NCI-H1694 (cell line): Measurements from ENCODE around the gene PPID.
"Not testable (repeated sequence)": the region's sequence is repeated elsewhere in the genome, so short reads cannot be mapped to it uniquely, and the experiment has no call there.

ENCODE experiments used
- DNase-seq: peaks from one replicate; lab custom pipeline; 2025; lab: John Stamatoyannopoulos, UW

The PPID gene

DNA sequence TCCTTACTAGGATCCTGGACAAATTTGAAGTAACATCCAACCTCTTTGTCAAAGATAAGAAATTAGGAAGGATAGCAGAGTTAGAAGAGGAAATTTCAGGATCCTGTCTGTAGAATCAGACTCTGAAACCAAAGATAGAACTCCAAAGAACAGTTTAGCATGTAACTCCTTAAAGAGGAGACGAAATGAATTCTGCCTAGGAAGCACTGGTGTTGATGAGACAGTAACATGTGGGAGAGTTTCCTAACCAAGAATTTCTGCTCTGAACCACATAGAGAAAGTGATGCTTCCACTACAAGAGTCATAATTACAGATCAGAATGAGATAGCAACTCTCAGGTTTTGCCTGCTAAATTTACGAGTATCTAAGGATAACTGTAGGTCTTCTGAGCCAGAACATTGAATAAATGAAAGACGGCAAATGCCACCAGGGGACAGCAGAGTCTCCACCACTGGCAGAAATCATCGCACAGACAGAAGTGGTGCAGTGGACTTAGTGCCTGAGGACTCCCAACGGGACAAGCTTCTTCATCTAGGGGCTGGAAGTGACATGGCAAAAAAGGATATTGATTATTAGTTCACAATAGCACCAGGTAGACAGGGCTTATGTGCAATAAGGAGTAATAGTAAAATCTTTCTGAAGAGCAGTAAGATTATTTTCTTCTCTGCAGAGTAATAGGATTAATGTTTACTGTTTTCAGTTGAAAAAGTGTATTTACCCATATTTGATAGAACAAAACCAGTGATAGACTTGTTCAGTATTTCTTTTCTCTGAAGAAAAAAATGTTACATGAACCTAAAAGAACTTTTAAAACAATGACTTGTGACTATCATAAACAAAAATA, 6.7 kb upstream of the PPID start:
- peak; percentile 46 for DNase-seq

DNA sequence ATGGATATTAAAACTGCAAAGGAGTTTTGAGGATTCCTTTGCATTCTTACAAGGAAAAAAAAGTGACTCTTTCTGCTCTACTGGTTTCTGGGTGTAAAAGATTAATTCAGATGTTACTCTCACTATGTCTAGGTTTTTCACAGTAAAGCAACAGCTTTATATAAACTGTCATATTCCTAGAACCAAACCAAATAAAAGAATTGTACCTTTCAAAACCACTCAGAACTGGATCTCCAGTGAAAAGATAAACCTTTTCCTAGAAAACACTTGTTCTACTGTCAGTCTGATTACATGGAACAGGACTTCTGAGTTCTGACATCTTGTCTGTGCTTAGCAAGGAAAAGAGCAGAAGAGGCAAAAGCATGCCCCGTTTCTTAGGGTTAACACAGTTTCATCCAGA, 5.0 kb upstream of the PPID start:
- no peak for DNase-seq

DNA sequence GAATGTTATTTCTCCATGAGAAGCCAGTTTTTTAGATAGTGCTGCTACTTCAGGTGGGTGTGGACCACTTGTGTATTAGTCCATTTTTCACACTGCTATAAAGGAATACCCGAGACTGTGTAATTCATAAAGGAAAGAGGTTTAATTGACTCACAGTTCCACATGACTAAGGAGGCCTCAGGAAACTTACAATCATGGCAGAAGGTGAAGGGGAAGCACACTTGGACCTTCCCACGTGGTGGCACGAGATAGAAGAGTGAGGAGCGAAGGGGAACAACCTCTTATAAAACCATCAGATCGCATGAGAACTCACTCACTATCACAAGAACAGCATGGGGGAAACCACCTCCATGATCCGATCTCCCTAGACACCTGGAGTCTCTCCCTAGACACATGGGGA, 3.4 kb upstream of the PPID start:
- DNase-seq: no peak

DNA sequence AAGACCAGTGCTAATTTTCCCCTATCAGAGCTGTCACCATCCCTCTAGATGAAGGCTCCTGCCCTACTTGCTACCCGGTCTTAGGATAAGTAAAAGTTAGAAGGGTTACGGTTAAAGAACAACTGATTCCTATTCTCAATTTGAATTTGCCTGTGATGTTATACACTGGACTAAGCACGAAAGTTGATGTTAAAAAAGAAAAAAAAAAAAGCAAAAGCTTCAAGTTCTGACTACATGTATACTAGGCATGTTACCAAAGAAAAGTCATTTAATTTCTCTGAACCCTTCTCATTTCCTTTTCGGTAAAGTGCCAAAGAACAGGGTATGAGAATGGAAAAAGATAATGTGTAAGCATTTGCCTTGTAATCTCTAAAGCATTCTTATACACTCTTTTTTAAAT, 1.4 kb upstream of the PPID start:
- no peak for DNase-seq

DNA sequence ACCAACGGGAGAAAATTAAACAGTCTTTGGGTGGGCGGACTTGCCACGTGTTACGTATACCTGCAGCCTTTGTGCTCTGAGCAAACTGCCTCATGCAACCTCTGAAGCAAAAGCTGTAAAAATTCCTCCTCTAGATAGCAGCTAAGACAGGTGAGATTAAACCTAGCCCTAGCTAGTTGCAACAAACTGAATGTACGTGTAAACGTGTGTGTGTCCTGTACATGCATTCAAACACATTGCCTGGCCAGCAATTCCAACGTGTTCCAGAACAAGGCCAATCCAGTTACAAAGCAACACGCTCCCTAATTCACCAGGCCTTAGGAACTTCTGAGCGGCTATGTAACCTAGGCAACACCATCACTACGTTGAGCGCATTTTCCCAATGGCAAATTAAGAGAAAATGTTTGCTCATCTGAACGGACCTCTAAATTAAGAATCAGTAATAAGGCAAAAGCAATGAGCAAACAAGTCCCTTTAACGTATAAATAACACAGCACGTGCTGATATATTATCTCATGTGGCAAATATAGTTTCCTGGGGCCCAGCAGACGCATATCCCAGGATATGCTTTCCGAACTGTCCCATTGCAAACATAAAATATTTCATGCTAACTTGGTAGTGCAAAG, 792 bp downstream of the PPID start:
- DNase-seq: no peak

DNA sequence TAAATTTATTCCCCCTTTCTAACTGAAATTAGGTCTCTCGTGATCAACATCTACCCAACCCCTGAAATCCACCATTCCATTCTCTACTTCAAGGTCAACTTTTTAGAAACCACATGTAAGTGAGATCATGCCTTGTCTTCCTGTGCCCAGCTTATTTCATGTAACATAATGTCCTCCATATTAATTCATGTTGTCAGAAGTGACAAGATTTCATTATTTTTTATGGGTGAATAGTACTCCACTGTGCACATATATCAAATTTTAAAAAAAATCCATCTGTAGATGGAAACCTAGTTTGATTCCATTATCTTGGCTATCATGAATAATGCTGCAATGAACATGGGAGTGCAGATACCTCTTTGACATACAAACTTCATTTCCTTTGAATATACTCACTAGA, 1.5 kb downstream of the PPID start:
- DNase-seq: no peak

DNA sequence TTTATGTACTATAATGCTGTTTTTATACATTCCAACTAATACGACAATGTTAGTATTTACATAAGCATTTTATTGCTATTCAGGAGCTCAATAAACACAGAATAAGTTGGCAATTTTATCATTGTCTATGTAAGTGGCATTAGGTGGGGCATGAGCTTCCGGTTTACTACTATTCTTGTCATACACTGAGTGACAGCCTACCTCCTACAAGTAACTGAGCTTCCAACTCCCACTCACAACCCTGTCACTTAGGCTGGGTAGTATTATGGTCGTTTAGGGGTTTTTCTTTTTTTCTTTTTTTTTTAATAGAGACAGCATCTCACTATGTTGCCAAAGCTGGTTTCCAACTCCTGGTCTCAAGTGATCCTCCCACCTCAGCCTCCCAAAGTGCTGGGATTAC, 7.4 kb downstream of the PPID start:
- no peak for DNase-seq

DNA sequence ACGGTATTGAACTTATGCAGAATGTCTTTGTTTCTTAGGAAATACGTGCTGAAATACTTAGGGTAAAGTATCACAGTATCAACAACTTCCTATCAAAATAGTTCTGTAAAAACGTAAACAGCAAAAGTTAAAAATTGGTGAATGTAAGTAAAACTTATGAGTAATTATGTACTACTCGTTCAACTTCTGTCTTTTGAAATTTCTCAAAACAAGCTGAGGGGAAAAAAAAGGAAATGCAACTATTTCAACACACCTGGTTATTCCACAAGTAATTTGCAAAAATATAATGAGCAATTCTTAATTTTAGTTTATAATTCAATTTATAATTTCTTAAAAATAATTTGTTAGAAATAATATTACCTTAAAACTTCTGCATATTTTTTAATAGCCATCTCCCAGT, 8.3 kb downstream of the PPID start:
- DNase-seq: no peak

DNA sequence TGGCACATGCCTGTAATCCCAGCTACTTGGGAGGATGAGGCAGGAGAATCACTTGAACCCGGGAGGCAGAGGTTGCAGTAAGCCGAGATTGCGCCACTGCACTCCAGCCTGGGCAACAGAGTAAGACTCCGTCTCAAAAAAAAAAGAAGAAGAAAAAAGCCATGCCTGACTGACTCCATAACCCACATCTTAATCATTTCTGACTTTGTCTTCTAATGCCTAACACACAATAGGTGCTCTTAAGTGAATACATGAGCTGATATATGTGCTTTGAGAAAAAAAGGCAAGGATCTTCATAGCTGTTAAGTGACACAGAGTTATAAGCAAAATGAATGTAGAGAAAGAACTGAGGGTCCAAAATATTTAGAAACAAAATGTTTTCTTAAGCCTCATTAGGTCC, 10.6 kb downstream of the PPID start:
- DNase-seq: not testable (repeated sequence)

DNA sequence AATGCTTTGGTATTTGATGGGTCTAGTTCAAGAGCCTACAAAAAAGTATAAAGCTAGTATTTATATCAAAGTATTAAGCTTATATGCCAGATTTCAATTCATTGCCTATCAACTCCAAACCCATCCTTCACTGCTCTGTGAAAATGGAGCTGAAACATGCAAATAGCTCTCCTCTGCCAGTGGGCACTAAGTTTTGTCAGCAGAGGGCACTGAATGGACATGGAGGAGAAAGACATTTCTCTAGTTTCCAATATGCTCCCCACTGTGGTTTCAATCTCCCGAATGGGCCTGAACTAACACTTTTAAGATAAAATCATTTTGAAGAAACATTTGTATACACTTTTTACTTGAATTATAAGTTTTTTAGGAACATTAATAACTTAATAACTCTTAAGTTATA, 12.4 kb downstream of the PPID start:
- DNase-seq: no peak

DNA sequence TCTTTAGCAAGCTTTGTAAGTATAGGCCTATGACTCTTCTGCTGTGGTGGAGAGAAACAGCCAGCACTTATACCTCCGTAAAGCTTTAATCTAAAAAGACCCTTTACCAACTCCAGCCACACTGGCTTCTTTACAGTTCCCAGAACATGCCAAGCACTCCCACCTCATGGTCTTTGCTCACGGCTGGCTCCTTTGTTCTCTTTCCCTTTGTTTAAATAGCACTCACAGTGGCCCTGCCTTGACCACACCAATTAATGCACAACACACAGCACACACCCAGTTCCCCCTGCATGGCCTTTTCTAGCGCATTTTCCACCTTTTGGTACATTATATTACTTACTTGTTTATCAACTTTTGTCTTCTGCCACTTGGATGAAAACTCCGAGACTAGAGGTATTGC, 18.9 kb downstream of the PPID start:
- DNase-seq: no peak

DNA sequence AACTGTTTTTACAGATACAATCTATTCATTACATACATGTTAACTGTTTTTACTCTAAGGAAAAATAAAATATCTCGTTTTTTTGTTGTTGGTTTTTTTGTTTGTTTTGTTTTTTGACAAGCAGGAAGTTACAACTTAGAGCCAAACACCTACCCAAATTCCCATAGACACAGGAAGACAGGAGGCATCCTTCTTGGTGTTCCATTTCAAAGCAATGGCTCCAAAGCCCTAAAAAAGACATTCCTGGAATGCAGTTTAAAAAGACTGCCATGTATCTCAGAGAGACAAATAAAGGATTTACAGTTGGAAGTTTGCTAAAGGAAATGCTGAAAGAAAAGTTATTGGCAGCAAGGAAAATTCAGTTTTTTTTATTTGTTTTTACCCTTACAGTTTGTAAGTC, 34.4 kb downstream of the PPID start:
- DNase-seq: no peak

DNA sequence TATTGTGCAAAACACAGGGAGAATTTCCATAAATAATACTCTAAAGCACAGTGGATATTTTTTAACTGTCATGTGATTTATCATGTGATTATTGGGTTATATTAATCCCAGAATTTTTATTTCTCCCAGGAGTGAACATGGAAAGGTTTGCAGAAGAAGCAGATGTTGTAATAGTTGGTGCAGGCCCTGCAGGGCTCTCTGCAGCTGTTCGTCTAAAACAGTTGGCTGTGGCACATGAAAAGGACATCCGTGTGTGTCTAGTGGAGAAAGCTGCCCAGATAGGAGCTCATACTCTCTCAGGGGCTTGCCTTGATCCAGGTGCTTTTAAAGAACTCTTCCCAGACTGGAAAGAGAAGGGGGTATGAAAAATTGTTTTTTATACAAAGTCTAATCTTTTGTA, 41.1 kb downstream of the PPID start:
- no peak for DNase-seq

DNA sequence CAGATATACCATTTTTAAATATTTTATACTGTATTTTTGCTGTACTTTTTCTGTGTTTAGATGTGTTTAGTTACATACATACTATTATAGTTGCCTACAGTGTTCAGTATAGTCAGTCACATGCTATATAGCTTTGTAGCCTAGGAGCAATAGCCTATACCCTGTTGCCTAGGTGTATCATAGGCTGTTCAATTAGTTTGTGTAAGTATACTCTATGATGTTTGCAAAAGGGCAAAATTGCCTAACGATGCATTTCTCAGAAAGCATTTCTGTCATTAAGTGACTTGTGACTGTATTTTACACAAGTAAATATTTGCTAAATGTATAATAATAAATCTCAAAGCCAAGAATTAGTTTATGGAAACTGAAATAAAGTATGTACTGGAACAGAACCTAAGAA, 41.6 kb downstream of the PPID start:
- DNase-seq: no peak

DNA sequence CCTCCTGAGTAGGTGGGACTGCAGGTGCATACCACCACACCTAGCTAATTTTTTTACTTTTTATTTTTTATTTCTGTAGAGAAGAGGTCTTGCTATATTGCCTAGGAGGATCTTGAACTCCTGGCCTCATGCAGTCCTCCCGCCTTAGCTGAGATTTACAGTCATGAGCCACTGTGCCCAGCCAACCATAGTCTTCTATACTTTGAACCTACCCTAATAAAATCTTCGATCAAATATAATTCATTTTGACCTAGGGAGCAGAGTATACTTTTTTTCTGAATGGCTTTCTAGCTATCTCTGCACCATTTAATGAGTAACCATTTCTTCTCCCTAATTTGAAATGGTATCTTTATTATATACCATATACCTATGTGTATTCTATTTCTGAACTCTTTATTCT, 44.4 kb downstream of the PPID start:
- DNase-seq: no peak

DNA sequence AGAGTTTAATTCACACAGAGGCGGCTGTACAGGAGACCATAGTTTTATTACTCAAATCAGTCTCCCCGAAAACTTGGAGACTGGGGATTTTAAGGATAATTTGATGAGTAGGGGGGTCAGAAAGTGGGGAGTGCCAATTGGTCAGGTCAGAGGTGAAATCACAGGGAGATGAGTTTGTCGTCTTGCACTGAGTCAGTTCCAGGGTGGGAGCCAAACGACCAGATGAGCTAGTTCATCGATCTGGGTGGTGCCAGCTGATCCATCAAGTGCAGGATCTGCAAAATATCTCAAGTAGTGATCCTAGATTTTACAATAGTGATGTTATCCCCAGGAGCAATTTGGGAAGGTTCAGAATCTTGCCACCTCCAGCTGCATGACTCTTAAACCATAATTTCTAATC, 47.1 kb downstream of the PPID start:
- no peak for DNase-seq

DNA sequence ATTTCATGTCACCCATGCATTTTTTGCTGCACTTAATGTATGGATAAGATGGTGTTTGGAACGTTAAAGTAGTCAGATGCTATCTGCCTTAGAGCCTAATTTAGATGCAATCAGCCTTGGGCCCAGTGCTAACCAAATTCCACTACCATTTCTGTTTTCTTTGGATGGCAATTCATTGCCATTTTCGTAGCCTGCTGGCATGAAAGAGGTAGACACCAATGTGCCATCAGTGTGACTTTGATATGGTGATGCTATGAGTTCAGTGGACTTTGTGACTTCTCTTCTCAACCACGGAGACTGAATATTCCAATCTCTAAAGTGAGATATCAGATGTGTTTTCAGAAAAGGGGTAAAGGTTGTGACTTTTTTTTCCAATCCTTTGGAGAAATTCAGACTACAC, 49.6 kb downstream of the PPID start:
- DNase-seq: no peak

DNA sequence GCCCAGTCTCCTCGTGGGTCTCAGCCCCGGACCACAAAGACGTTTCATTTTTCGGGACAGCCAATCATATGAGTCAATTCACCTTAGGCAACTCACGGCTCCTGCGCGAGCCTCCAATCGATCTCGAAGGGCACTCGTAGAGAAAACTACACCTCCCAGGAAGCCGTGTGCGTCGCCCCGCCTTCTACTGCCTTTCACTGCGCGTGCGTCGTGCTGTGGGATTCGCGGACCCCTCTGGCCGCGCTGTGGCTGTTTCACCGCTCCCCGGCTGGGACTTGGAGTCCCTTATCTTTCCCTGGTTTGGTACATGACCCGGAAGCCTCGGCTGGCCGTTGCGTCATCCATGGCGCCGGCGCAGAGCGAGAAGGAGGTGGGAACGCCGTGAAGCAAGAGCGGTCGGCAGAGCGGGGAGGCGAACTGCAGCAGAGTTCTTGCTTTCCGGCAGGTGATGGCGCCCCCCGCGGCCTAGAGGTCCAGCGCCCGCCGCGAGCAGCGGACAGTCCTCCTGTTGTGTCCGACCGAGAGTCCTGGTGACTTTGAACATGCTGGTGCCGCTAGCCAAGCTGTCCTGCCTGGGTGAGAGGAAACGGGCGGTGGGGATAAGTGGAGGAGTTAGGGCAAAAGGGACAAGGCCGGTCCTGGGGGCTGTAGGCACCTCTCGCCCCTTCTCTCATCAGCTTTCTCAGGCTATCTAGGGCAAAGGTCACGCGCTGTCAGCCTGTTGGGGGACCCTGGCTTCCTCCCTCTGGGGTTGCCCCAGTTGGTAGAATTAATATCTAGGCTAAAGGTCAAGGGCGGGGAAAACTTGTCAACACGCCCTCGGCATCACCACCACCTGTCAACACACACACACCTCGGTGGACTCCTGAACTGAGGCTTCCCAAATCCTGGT, 51.0 kb downstream of the PPID start, which contains the start of gene ETFDH:
Gene ETFDH, plus strand, starts transcription at position 382 of the 892 bp plus-strand sequence. Its CDS starts 161 bp downstream, at position 543.
- DNase-seq: peak; percentile 95

DNA sequence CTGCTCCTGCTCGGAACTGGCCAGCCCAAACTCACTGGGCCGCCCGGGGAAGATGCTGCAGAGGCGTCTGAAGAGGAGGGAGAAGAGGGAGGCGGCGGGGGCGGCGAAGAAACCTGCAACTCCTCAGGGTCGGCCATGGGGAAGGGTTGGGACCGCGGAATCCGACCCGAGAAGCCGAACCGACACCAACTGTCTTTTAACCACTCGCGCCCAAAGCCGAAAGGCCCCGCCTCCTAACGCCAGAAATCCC, 51.6 kb downstream of the PPID start, which contains the start of gene C4orf46:
Gene C4orf46, minus strand, starts transcription at position 223 of the 250 bp plus-strand sequence. Its CDS starts 86 bp downstream, at position 137.
- DNase-seq: no peak

DNA sequence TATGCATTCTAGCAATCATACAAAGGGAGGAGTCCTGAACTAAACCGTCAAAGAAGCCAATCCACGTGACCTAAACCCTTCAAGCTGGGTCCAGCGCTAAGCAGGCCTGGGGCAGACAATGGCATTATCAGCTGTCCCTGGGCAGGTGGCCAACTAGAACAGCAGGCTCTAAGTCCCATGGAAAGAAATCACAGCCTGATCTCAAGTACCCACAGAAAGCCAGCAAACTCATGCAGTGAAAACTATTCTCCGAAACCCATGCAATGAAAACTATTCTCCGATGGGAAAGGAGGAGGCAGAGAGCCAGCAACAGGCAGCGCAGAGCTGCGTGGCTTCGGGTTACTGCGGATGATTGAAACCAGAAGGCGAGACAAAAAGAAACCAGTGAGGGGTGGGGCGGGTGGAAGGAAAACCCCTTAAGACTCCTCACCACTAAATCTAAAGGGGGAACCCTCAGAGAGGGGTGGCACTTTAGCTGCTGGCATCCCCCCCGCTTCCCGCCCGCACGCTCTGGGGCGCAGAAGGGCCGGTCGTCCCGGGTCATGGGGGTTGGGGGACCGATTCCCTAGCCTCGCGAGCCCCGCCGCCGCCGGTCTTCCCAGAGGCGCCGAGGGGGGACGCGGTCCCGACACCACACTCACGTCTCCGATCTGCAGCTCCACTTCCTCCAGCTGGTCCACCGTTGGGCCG, 52.1 kb downstream of the PPID start:
- DNase-seq: peak; percentile 41

DNA sequence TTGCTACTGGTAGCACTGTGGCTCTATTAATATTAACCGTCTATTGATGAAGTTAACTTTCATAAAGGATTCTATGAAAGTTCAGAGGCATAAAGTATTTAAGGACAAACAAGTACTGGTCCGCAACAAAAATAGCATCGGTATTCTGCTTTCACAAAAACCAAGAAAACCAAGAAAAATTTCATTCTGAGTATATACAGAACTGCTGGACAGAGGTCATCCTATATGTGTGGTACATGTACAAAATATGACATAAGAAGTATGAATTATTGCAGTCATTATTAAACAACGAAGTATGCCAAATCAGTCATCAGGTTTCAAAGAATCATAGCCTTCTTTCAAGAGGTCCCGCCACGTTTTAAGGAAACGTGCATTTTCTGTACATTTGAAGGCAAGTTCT, 53.9 kb downstream of the PPID start:
- DNase-seq: no peak

DNA sequence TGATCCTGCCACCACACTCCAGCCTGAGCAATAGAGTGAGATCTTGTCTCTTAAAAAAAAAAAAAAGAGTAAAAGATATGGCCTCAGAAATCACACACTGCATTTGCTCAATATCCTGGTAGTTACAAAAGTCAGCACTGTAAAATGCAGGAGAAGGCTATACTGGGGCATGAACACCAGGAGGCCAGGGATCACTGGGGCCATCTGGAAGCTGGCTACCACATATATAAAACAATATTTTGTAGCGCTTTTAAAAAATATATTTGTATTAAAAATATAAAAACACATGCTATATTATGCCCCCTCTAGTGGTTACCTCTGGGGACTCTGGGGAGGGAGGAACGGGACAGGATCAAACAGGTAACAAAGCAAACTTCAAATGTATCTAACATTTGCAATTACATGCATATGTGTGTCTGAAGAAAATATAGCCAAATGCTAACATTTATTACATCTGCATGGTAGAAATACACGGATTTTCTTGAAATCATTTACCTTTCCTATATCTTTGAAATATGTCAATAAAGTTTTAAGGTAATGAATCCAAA, 55.5 kb downstream of the PPID start:
- DNase-seq: no peak
